IMR-90 (cell line): ENCODE data around the gene LATS2.

Source experiments
- BHLHE40 ChIP-seq: fragments of 150-350 bp; IDR thresholded peaks from 2 replicates; pipeline ENCODE4 v1.6.1; 2016; ENCODE audit warnings: mild to moderate bottlenecking, low read depth, low read length
- CEBPB ChIP-seq: IDR thresholded peaks from 2 replicates; pipeline ENCODE4 v1.6.1; 2012; ENCODE audit warnings: low read depth, low read length, improper control_type of control experiment
- CHD1 ChIP-seq: IDR thresholded peaks from 2 replicates; pipeline ENCODE4 v1.6.1; 2012; ENCODE audit warnings: low read depth, low read length, improper control_type of control experiment
- FOS ChIP-seq: fragments of 150-350 bp; IDR thresholded peaks from 2 replicates; pipeline ENCODE4 v1.6.1; 2016; ENCODE audit warnings: low read depth, low read length
- NFE2L2 ChIP-seq: fragments of 150-350 bp; IDR thresholded peaks from 2 replicates; pipeline ENCODE4 v1.6.1; 2016; ENCODE audit warnings: low read depth, mild to moderate bottlenecking, low read length
- POLR2A ChIP-seq: IDR thresholded peaks from 2 replicates; pipeline ENCODE4 v1.6.1; 2012; ENCODE audit warnings: mild to moderate bottlenecking, low read depth, low read length
- RCOR1 ChIP-seq: IDR thresholded peaks from 2 replicates; pipeline ENCODE4 v1.6.1; 2012; ENCODE audit warnings: mild to moderate bottlenecking, low read length, improper control_type of control experiment; ENCODE audit not compliant: insufficient replicate concordance
- RFX5 ChIP-seq: IDR thresholded peaks from 2 replicates; pipeline ENCODE4 v1.8.0; 2012; ENCODE audit warnings: low read depth, mild to moderate bottlenecking, low read length, moderate library complexity
- TF ChIP-seq, protein P1 (sequence below): conservative IDR thresholded peaks from 2 replicates; pipeline ENCODE4 v1.5.1; 2012; ENCODE audit warnings: mild to moderate bottlenecking, low read depth, low read length, improper control_type of control experiment

DNA sequence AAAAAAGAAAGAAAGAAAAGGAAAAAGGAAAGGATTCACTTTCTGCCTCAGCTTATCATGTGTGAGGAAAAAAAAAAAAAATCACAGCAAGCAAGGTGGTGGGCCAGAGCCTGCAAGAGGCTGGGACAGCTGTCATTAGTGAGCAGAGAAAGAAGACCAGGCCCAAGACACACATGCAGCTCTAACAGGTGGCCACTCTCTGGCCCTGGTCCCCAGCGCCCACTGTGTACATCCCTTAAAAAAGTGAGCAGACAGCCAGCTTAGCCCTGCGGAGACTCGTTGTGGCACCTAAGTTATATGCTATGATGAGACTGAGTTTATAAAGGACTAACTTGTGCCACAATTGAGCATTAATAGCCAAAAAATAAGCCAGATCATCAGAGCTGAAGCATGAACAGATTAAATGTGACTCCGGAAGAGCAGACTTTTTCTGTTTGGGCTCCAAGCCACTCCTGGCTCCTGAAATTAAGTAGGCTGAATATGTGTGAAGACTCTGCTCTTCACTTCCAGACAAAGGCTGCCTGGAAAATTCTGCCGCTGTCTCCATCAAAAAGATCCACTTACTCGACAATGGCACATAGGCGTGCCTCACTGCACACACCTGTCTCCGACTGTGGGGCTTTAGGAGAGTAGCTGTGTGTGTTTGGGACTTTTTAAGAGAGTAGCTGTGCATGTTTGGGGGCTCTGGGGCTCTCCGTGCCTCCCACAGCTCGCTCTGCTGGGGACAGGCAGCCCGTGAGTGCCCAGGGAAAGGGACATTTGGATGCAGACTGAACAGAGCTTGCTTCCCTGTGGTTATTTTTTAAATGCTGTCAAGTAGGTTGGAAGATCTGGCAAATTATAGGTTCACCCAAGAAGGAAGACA is 55.0 kb downstream of the LATS2 start:
- TF ChIP-seq POLR2A: no peak
- TF ChIP-seq, protein P1, sequence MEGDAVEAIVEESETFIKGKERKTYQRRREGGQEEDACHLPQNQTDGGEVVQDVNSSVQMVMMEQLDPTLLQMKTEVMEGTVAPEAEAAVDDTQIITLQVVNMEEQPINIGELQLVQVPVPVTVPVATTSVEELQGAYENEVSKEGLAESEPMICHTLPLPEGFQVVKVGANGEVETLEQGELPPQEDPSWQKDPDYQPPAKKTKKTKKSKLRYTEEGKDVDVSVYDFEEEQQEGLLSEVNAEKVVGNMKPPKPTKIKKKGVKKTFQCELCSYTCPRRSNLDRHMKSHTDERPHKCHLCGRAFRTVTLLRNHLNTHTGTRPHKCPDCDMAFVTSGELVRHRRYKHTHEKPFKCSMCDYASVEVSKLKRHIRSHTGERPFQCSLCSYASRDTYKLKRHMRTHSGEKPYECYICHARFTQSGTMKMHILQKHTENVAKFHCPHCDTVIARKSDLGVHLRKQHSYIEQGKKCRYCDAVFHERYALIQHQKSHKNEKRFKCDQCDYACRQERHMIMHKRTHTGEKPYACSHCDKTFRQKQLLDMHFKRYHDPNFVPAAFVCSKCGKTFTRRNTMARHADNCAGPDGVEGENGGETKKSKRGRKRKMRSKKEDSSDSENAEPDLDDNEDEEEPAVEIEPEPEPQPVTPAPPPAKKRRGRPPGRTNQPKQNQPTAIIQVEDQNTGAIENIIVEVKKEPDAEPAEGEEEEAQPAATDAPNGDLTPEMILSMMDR: no peak
- no peak for TF ChIP-seq RCOR1
- TF ChIP-seq CEBPB: no peak
- TF ChIP-seq BHLHE40: no peak
- TF ChIP-seq RFX5: no peak
- no peak for TF ChIP-seq CHD1
- no peak for TF ChIP-seq FOS
- TF ChIP-seq NFE2L2: no peak
